ENCODE results near the gene PSMB2.
"Not testable (repeated sequence)": the region's sequence is repeated elsewhere in the genome, so short reads cannot be mapped to it uniquely, and the experiment has no call there.

PSMB2 gene

GRCh38 chr1:35641233-35641866, at the start of gene PSMB2:
PSMB2 (minus strand) TSS chr1:35641526; CDS start chr1:35641432, 94 bp downstream.
- DNase-seq = peak; percentile 91

- no peak for DNase-seq
Observed at GRCh38 chr1:35691080-35691479, 49.8 kb upstream of the PSMB2 start.

GRCh38 chr1:35690103-35690502, 48.8 kb upstream of the PSMB2 start:
- DNase-seq = not testable (repeated sequence)

- DNase-seq = no peak
Observed at GRCh38 chr1:35688161-35688560, 46.8 kb upstream of the PSMB2 start.

GRCh38 chr1:35683012-35683411, 41.7 kb upstream of the PSMB2 start:
- DNase-seq = no peak

- no peak for DNase-seq
Observed at GRCh38 chr1:35680271-35680670, 38.9 kb upstream of the PSMB2 start.

- no peak for DNase-seq
Observed at GRCh38 chr1:35675773-35676172, 34.4 kb upstream of the PSMB2 start.

GRCh38 chr1:35674111-35674510, 32.8 kb upstream of the PSMB2 start:
- no peak for DNase-seq

- DNase-seq = no peak
Observed at GRCh38 chr1:35672116-35672515, 30.8 kb upstream of the PSMB2 start.

GRCh38 chr1:35668506-35668905, 27.2 kb upstream of the PSMB2 start:
- DNase-seq = peak; percentile 46

- DNase-seq = no peak
Observed at GRCh38 chr1:35666916-35667315, 25.6 kb upstream of the PSMB2 start.

- DNase-seq = no peak
Observed at GRCh38 chr1:35666216-35666615, 24.9 kb upstream of the PSMB2 start.

- no peak for DNase-seq
Observed at GRCh38 chr1:35663434-35663833, 22.1 kb upstream of the PSMB2 start.

- no peak for DNase-seq
Observed at GRCh38 chr1:35661474-35661795, 20.1 kb upstream of the PSMB2 start.

- DNase-seq = peak; percentile 81
Observed at GRCh38 chr1:35660581-35661473, 19.5 kb upstream of the PSMB2 start.

GRCh38 chr1:35659589-35659988, 18.3 kb upstream of the PSMB2 start:
- DNase-seq = no peak

GRCh38 chr1:35657851-35658250, 16.5 kb upstream of the PSMB2 start:
- DNase-seq = no peak

GRCh38 chr1:35656863-35657232, 15.5 kb upstream of the PSMB2 start:
- DNase-seq = no peak

GRCh38 chr1:35656148-35656862, 15.0 kb upstream of the PSMB2 start:
- DNase-seq = no peak

GRCh38 chr1:35655196-35655595, 13.9 kb upstream of the PSMB2 start:
- DNase-seq = no peak

- no peak for DNase-seq
Observed at GRCh38 chr1:35650416-35650815, 9.1 kb upstream of the PSMB2 start.

- no peak for DNase-seq
Observed at GRCh38 chr1:35646043-35646442, 4.7 kb upstream of the PSMB2 start.

- DNase-seq = no peak
Observed at GRCh38 chr1:35644204-35644603, 2.9 kb upstream of the PSMB2 start.

GRCh38 chr1:35642471-35642955, 1.2 kb upstream of the PSMB2 start:
- no peak for DNase-seq
